ENCODE results near the gene STARD3. TPM values are rescaled to one million over a fixed set of nuclear protein-coding genes. Genes with fewer than 3 reads are reported as not detected.
A peak's percentile ranks its signal among the peaks of the same experiment; 100 is the strongest.

Gene STARD3
- total and polyA plus RNA-seq, 10 donors: 59.5 to 166 (median 100) TPM

GRCh38 chr17:39663340-39663687 is 26.4 kb downstream of the STARD3 start:
- peaks cover 0 to 60% (median 44%) of the 10 kb centered on the region in 6 donors for H3K36me3 ChIP-seq
- H3K4me3 ChIP-seq: no peak overlapping the region
- H3K9me3 ChIP-seq: no peaks in the 10 kb centered on the region
- DNase-seq: no peak
- WGBS, 5 donors: 64 to 82% (median 74%) methylated on average over 4 of the region's 4 CpGs
- no peak overlapping the region for H3K27ac ChIP-seq
- peaks cover 0 to 37% (median 21%) of the 10 kb centered on the region in 7 donors for H3K27me3 ChIP-seq (replicated peaks in 1 of 7)
- intact Hi-C loops (cut with DNase I; ENCODE audit: low total_unique reads): no loop called here
- peaks cover 0 to 84% (median 41%) of the 10 kb centered on the region in 6 donors for H3K4me1 ChIP-seq
- TF ChIP-seq CTCF (IDR thresholded peaks at IDR 0.05 in 8 of 11, conservative IDR thresholded peaks at IDR 0.05 in 3 of 11) (no peak), POLR2AphosphoS5 (IDR thresholded peaks at IDR 0.05) (no peak), POLR2A (IDR thresholded peaks at IDR 0.05) (no peak)

- Histone ChIP-seq H3K27me3 (replicated peaks in 1 of 7) (peaks cover 3 to 43% (median 27%) of the 10 kb centered on the region in 7 donors), H3K27ac (no peak overlapping the region), H3K36me3 (peaks cover 0 to 54% (median 39%) of the 10 kb centered on the region in 6 donors), H3K4me3 (no peak overlapping the region), H3K9me3 (no peaks in the 10 kb centered on the region), H3K4me1 (peaks cover 0 to 84% (median 41%) of the 10 kb centered on the region in 6 donors)
- peak; percentile 71 for DNase-seq
- intact Hi-C loops (cut with DNase I; ENCODE audit: low total_unique reads): no loop called here
- no peak for TF ChIP-seq CTCF (IDR thresholded peaks at IDR 0.05 in 8 of 11, conservative IDR thresholded peaks at IDR 0.05 in 3 of 11)
- TF ChIP-seq POLR2AphosphoS5 (IDR thresholded peaks at IDR 0.05): peak in 2 of 3 donors; percentile 24 to 34
- TF ChIP-seq POLR2A (IDR thresholded peaks at IDR 0.05): no peak
- WGBS, 5 donors: 57 to 82% (median 70%) methylated on average over 15 to 17 of the region's 17 CpGs
Observed at GRCh38 chr17:39663688-39664580, 27.0 kb downstream of the STARD3 start.

- Histone ChIP-seq H3K36me3 (peaks cover 0 to 45% (median 34%) of the 10 kb centered on the region in 6 donors), H3K27ac (no peak within 1 kb of the TSS), H3K4me3 (no peak within 1 kb of the TSS), H3K9me3 (no peaks in the 10 kb centered on the region), H3K27me3 (replicated peaks in 1 of 7) (peaks cover 4 to 53% (median 34%) of the 10 kb centered on the region in 7 donors), H3K4me1 (peaks cover 0 to 81% (median 35%) of the 10 kb centered on the region in 6 donors)
- intact Hi-C loops (cut with DNase I; ENCODE audit: low total_unique reads): no loop called here
- peak; percentile 71 for DNase-seq
- TF ChIP-seq POLR2AphosphoS5 (IDR thresholded peaks at IDR 0.05): peak in 2 of 3 donors; percentile 17 to 26
- TF ChIP-seq POLR2A (IDR thresholded peaks at IDR 0.05): no peak
- WGBS, 5 donors: 60 to 76% (median 61%) methylated on average over 13 to 15 of the region's 15 CpGs
Observed at GRCh38 chr17:39664581-39665561, 27.9 kb downstream of the STARD3 start, which contains the start of gene TCAP. TCAP (plus strand) TSS chr17:39665349; CDS start chr17:39665360, 11 bp downstream.

- H3K4me1 ChIP-seq: peaks cover 0 to 72% (median 26%) of the 10 kb centered on the region in 6 donors
- peak; percentile 77 for DNase-seq
- peak; percentile 46 to 78 (median 52) for TF ChIP-seq POLR2AphosphoS5 (IDR thresholded peaks at IDR 0.05)
- no peak for TF ChIP-seq CTCF (IDR thresholded peaks at IDR 0.05 in 8 of 11, conservative IDR thresholded peaks at IDR 0.05 in 3 of 11)
- no peak for TF ChIP-seq POLR2A (IDR thresholded peaks at IDR 0.05)
- H3K36me3 ChIP-seq: peaks cover 0 to 36% (median 25%) of the 10 kb centered on the region in 6 donors
- WGBS, 5 donors: 53 to 71% (median 66%) methylated on average over 9 to 17 of the region's 17 CpGs; no CpG with 5 or more reads in 1 of the 5 donors
- H3K27me3 ChIP-seq (replicated peaks in 1 of 7): peaks cover 4 to 61% (median 38%) of the 10 kb centered on the region in 7 donors
- no peak overlapping the region for H3K4me3 ChIP-seq
- no peak overlapping the region for H3K27ac ChIP-seq
- H3K9me3 ChIP-seq: no peaks in the 10 kb centered on the region
- intact Hi-C loops (cut with DNase I; ENCODE audit: low total_unique reads): no loop called here
Observed at GRCh38 chr17:39665642-39666224, 28.8 kb downstream of the STARD3 start.

Data from spleen (tissue), 11 donors.